ENCODE data around the gene PIANP.

PIANP gene

GRCh38 chr12:6703631-6704030, 3.0 kb upstream of the PIANP start:
- no peak for DNase-seq

GRCh38 chr12:6701078-6701768, 608 bp upstream of the PIANP start:
- no peak for DNase-seq

- DNase-seq: peak; percentile 51
These were observed 498 bp downstream of the PIANP start for GRCh38 chr12:6699989-6700645.

- no peak for DNase-seq
These were observed 1.2 kb downstream of the PIANP start for GRCh38 chr12:6699259-6699988.

GRCh38 chr12:6698352-6699046, 2.1 kb downstream of the PIANP start:
- DNase-seq: no peak

- DNase-seq: no peak
These were observed 2.8 kb downstream of the PIANP start for GRCh38 chr12:6697584-6698351.

GRCh38 chr12:6696690-6697583, 3.7 kb downstream of the PIANP start:
- no peak for DNase-seq

GRCh38 chr12:6695313-6696045, 5.1 kb downstream of the PIANP start:
- no peak for DNase-seq

GRCh38 chr12:6694701-6695100, 5.9 kb downstream of the PIANP start:
- DNase-seq: no peak

GRCh38 chr12:6693832-6694355, 6.7 kb downstream of the PIANP start:
- DNase-seq: no peak

- DNase-seq: no peak
These were observed 7.7 kb downstream of the PIANP start for GRCh38 chr12:6692888-6693287.

GRCh38 chr12:6691473-6691872, 9.1 kb downstream of the PIANP start:
- DNase-seq: no peak

- peak; percentile 99 for DNase-seq
These were observed 11.4 kb downstream of the PIANP start, which contains the start of gene ZNF384 for GRCh38 chr12:6688999-6689882. Gene ZNF384 (minus strand): TSS chr12:6689375. CDS start chr12:6679520, 9,855 bp downstream.

GRCh38 chr12:6688543-6688998, 12.0 kb downstream of the PIANP start:
- no peak for DNase-seq

- no peak for DNase-seq
These were observed 14.8 kb downstream of the PIANP start for GRCh38 chr12:6685814-6686213.

GRCh38 chr12:6684609-6685008, 16.0 kb downstream of the PIANP start:
- no peak for DNase-seq

- DNase-seq: no peak
These were observed 23.7 kb downstream of the PIANP start for GRCh38 chr12:6676962-6677361.

- DNase-seq: no peak
These were observed 28.5 kb downstream of the PIANP start for GRCh38 chr12:6672143-6672542.

GRCh38 chr12:6667559-6668210, 32.9 kb downstream of the PIANP start:
- DNase-seq: no peak
